Measurements from ENCODE around the gene BTK.

Gene BTK

GRCh38 chrX:101368800-101369199 lies 17.2 kb downstream of the BTK start:
- DNase-seq (ENCODE audit: extremely low spot score): no peak
- ChIA-PET POLR2A (no interaction called here), CTCF (interaction anchor here (1.9 kb wide), 1 partner anchor 13 kb away, joined by 4 read pairs; no protein-coding TSS in a partner anchor)
- no peak for TF ChIP-seq CTCF (IDR thresholded peaks at IDR 0.05; ENCODE audit: control extremely low read depth, extremely low read depth, low read depth, missing control alignments)

GRCh38 chrX:101365301-101365795 lies 20.6 kb downstream of the BTK start:
- no peak for DNase-seq (ENCODE audit: extremely low spot score)
- CTCF ChIA-PET: interaction anchor here (1.3 to 1.5 kb wide), 2 partner anchors 16 to 25 kb away, joined by 3 to 5 read pairs; partner anchors contain the start of genes RPL36A and TIMM8A
- no peak for TF ChIP-seq CTCF (IDR thresholded peaks at IDR 0.05; ENCODE audit: control extremely low read depth, extremely low read depth, low read depth, missing control alignments)
- POLR2A ChIA-PET: no interaction called here

- no peak for TF ChIP-seq CTCF (IDR thresholded peaks at IDR 0.05; ENCODE audit: control extremely low read depth, extremely low read depth, low read depth, missing control alignments)
- DNase-seq (ENCODE audit: extremely low spot score): no peak
- CTCF ChIA-PET: no interaction called here
- POLR2A ChIA-PET: no interaction called here
Observed at GRCh38 chrX:101362757-101363156, 23.2 kb downstream of the BTK start.

GRCh38 chrX:101362116-101362515 lies 23.9 kb downstream of the BTK start:
- TF ChIP-seq CTCF (IDR thresholded peaks at IDR 0.05; ENCODE audit: control extremely low read depth, extremely low read depth, low read depth, missing control alignments): no peak
- ChIA-PET CTCF (no interaction called here), POLR2A (no interaction called here)
- DNase-seq (ENCODE audit: extremely low spot score): no peak

GRCh38 chrX:101360390-101360789 lies 25.6 kb downstream of the BTK start:
- CTCF ChIA-PET: no interaction called here
- TF ChIP-seq CTCF (IDR thresholded peaks at IDR 0.05; ENCODE audit: control extremely low read depth, extremely low read depth, low read depth, missing control alignments): no peak
- POLR2A ChIA-PET: no interaction called here
- no peak for DNase-seq (ENCODE audit: extremely low spot score)

- ChIA-PET POLR2A (no interaction called here), CTCF (no interaction called here)
- TF ChIP-seq CTCF (IDR thresholded peaks at IDR 0.05; ENCODE audit: control extremely low read depth, extremely low read depth, low read depth, missing control alignments): no peak
- DNase-seq (ENCODE audit: extremely low spot score): no peak
Observed at GRCh38 chrX:101359966-101360365, 26.0 kb downstream of the BTK start.

Measured in GM10248 (cell line).